ENCODE data around the gene KLHL30. TPM values are rescaled to one million over a fixed set of nuclear protein-coding genes. Genes with fewer than 3 reads are reported as not detected.
A peak's percentile ranks its signal among the peaks of the same experiment; 100 is the strongest.

KLHL30 gene
- total RNA-seq, 4 donors from 2014 or later = 0.13 to 0.64 (median 0.34) TPM

DNA sequence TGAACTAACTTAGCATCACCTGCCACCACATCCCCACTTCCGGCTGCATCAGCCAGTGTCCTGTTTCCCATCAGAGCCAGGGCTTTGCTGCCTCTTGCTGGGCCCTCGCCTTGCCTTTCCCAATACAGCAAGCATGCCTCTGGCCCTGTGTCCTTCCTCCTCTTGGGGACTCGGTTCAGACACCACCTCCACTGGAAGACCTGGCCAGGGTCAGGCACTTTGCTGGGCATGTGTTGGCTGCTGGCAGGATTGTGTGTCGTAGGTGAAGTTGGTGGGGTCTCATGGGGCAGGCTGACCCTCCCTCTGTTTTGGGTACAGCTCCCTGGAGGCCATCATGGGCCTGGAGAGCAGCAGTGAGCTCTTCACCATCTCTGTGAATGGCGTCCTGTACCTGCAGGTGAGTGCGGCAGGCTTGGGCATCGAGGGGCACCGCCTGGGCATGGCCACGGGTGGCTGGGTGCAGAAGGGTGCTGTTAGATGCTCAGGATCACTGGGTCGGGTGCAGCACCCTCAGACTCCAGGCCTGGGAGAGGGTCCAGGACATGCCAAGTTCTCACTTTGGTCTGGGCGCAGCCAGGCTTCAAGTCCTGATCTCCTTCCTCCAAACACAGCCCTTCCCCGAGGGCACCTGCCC lies 26.9 kb downstream of the KLHL30 start:
- intact Hi-C loops (cut with DNase I; ENCODE audit: low total_unique reads) = no loop called here
- TF ChIP-seq POLR2A (IDR thresholded peaks at IDR 0.05) = no peak
- TF ChIP-seq, protein P1, sequence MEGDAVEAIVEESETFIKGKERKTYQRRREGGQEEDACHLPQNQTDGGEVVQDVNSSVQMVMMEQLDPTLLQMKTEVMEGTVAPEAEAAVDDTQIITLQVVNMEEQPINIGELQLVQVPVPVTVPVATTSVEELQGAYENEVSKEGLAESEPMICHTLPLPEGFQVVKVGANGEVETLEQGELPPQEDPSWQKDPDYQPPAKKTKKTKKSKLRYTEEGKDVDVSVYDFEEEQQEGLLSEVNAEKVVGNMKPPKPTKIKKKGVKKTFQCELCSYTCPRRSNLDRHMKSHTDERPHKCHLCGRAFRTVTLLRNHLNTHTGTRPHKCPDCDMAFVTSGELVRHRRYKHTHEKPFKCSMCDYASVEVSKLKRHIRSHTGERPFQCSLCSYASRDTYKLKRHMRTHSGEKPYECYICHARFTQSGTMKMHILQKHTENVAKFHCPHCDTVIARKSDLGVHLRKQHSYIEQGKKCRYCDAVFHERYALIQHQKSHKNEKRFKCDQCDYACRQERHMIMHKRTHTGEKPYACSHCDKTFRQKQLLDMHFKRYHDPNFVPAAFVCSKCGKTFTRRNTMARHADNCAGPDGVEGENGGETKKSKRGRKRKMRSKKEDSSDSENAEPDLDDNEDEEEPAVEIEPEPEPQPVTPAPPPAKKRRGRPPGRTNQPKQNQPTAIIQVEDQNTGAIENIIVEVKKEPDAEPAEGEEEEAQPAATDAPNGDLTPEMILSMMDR (IDR thresholded peaks at IDR 0.05) = no peak
- WGBS, 2 donors = 91 to 95% methylated on average over 8 to 12 of the region's 12 CpGs
- DNase-seq (ENCODE audit: low spot score in 2 of 2) = peak in 1 of 2 donors; percentile 71
- H3K4me3 ChIP-seq (ENCODE audit: low read depth, poor library complexity, severe bottlenecking) = no peak overlapping the region

DNA sequence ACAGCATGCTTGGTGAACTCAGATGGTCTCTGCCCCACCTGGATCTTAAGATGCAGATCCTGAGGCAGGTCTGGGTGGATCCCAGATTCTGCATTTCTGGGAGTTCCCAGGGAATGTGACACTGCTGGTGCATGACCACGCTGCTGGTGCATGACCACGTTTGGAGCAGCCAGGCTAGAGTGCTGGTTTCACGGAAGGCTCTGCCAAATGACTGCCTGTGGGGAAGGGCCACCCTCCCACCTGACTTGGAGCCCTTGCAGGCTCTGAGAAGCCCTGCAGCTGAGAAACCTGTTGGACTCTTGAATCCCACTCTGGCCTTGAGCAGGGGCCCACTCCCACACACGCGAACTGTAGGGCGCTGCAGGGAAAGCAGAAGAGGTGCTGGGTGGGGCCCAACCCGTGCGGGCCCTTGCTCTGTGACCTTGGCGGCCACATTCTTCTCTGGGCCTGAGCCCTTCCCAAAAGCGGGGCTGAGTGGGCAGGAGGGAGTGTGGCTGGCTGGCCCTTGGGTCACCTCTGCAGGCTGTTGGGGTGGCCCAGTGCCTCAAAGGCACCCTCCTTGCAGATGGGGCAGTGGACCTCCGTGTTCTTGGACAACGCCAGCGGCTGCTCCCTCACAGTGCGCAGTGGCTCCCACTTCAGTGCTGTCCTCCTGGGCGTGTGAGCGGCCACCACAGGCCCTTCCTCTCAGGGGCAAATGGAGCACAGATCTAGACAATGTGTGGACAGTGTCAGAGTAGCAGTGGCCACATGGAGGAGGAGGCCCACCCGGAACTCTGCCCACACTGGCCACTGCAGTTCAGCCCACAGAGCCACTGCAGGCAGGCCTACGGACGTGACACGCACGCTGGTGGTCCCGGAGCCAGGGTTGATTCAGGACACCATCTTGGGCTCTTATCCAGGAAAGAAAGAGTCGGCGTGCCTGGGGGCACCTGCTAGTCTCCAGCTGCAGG lies 28.2 kb downstream of the KLHL30 start:
- no peak for TF ChIP-seq POLR2A (IDR thresholded peaks at IDR 0.05)
- TF ChIP-seq, protein P1 (IDR thresholded peaks at IDR 0.05) = no peak
- 74 to 79% methylated on average over 24 of the region's 24 CpGs for WGBS, 2 donors
- H3K4me3 ChIP-seq (ENCODE audit: low read depth, poor library complexity, severe bottlenecking) = no peak overlapping the region
- DNase-seq (ENCODE audit: low spot score in 2 of 2) = peak in 1 of 2 donors; percentile 77
- intact Hi-C loops (cut with DNase I; ENCODE audit: low total_unique reads) = no loop called here

DNA sequence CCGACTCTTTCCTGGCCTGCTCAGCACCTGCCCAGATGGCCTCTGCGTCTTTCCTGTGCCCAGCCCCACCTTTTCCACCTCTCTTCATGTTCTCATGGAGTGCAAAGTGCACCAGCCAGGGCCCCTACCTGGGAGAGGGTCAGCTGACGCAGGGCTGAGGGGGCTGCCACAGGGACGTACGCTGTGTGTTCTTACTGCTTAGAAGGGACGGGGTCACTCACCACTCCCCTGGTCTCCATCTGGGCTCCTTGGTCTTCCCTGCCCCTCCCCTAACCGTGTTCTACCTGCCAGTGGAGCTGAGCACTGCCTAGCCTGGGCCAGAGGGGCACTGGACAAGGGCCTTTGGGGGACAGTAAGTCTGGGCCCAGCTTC lies 28.9 kb downstream of the KLHL30 start:
- intact Hi-C loops (cut with DNase I; ENCODE audit: low total_unique reads) = no loop called here
- WGBS, 2 donors = 83 to 86% methylated on average over 7 of the region's 7 CpGs
- H3K4me3 ChIP-seq (ENCODE audit: low read depth, poor library complexity, severe bottlenecking) = no peak overlapping the region
- no peak for TF ChIP-seq POLR2A (IDR thresholded peaks at IDR 0.05)
- TF ChIP-seq, protein P1 (IDR thresholded peaks at IDR 0.05) = no peak
- peak in 1 of 2 donors; percentile 74 for DNase-seq (ENCODE audit: low spot score in 2 of 2)

DNA sequence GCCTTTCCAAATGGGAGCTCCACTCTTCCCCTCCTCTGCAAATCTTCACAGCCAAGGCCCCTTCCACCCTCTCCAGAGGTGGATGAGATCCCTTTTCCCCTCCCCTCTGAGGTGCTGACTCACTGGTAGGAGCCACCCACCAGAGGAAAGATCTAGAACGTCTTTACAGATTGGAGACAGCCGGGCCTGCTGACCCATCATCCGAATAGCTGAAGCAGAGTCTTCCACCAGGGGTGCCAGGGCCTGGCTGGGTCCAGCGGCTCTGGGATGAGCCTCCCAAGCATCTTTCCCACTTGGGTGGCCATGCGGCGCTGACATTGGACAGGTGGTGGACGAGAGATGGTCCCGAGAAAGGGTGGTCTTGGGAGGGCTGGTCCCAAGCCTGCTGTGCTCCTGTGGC lies 29.3 kb downstream of the KLHL30 start:
- WGBS, 2 donors = 76 to 84% methylated on average over 6 to 8 of the region's 8 CpGs
- intact Hi-C loops (cut with DNase I; ENCODE audit: low total_unique reads) = no loop called here
- TF ChIP-seq, protein P1 (IDR thresholded peaks at IDR 0.05) = no peak
- TF ChIP-seq POLR2A (IDR thresholded peaks at IDR 0.05) = no peak
- H3K4me3 ChIP-seq (ENCODE audit: low read depth, poor library complexity, severe bottlenecking) = no peak overlapping the region
- peak in 1 of 2 donors; percentile 84 for DNase-seq (ENCODE audit: low spot score in 2 of 2)

DNA sequence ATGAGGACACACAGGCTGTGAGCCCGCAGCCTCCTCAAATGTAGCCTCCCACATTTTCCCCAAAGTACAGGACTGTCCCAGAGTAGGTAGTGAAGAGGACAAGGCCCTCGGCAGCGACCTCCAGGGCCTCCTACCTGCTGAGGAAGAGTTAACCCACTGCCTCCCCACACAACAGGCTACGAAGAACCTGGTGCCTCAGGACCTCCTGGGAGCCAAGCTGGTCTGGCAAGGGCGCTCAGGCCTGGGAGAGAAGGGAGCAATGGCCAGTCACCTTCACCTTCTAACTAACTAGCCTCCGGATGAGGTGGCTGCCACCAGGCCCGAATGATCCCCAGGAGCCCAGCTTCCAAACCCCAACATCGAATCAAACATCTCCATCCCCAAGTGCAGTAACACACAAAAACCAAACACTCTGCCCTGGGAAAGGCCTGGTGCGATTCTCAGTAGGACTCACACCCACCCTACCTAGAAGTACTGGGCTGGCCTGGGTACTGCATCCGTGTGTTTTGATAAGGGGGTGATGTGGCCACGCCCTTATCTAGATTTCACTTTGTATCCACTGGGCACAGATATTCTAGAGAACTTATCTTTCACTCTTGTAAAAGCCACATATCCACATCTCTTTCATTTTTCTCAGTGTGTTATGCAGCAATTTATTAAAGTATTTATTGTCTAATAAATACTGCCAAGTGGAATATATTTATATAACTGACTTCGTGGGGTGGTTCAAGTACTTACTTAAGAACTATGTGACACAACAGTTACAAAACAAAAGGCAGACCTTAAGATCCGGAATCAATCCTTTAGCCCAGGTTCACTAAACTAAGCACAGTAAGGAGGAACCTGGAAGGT lies 30.0 kb downstream of the KLHL30 start:
- DNase-seq (ENCODE audit: low spot score in 2 of 2) = peak in 1 of 2 donors; percentile 59
- intact Hi-C loops (cut with DNase I; ENCODE audit: low total_unique reads) = no loop called here
- no peak for TF ChIP-seq POLR2A (IDR thresholded peaks at IDR 0.05)
- TF ChIP-seq, protein P1 (IDR thresholded peaks at IDR 0.05) = no peak
- no peak overlapping the region for H3K4me3 ChIP-seq (ENCODE audit: low read depth, poor library complexity, severe bottlenecking)
- WGBS, 2 donors = 90 to 91% methylated on average over 13 of the region's 13 CpGs
